Panc1 (cell line): ENCODE results near the gene PGM2.

Source experiments
- CTCF ChIP-seq: fragments of 450-650 bp; IDR thresholded peaks from 2 replicates; pipeline ENCODE4 v1.5.1; 2017; ENCODE audit warnings: mild to moderate bottlenecking
- POLR2AphosphoS5 ChIP-seq: IDR thresholded peaks from 2 replicates; pipeline ENCODE4 v1.6.1; 2012; ENCODE audit warnings: mild to moderate bottlenecking, low read depth, low read length, moderate library complexity
- REST ChIP-seq, 2 experiments: IDR thresholded peaks; 2 replicates each; pipeline ENCODE4 v1.6.1; 2011 to 2012; ENCODE audit warnings: low read depth in 2 of 2, control low read depth in 1 of 2, low read length in 1 of 2, mild to moderate bottlenecking in 1 of 2, moderate library complexity in 1 of 2; ENCODE audit not compliant: insufficient read depth in 1 of 2

- TF ChIP-seq CTCF (no peak), REST (IDR thresholded peaks at IDR 0.05; ENCODE audit: insufficient read depth in 1 of 2, low read depth in 2 of 2, low read length in 1 of 2) (no peak), POLR2AphosphoS5 (no peak)
Observed at GRCh38 chr4:37860266-37860665, 33.8 kb downstream of the PGM2 start.
